ENCODE data around the gene ITPRIPL2. TPM values are rescaled to one million over a fixed set of nuclear protein-coding genes. Genes with fewer than 3 reads are reported as not detected.

The ITPRIPL2 gene
- 19.6 and 30.2 TPM in 2 replicates for total RNA-seq

DNA sequence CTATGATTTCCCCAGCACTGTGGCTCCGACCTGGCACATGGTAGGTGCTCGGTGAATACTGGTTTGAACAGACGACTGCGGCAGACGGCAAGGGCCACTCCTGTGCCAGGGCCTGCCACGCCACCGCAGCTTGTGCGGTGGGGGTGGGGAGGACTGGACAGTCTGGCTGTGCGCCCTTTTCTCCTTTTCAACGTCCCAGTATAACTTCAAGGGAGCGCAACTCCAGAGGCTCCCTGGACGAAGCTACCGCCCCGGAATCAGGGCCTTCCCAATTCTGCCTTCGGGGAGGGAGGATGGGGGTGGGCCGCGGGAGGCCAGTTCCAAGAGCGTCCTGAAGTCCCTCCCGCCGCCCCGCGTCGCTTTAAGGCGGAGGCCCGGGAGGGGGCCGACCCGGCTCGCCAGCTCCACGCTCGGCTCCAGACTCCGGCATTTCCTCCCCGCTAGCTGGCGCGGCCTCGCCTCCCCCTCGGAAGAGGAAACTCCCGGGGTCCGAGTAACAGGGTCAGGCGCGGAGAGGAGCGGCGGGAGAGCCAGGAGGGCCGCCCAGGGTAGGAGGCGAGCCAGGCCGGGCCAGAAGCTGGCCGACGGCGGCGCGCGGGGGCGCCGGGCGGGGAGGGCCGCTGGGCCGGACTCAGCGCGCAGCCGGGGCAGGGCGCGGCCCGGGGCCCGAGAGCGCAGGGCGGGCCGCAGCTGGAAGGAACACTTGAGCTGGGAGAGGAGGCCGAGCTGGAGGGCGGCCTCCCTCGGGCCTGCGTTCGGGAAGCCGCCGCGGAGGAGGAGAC, at the start of gene ITPRIPL2:
TSS of gene ITPRIPL2 (plus strand) at position 388 of the 782 bp plus-strand sequence. CDS start 498 bp downstream, outside the sequence.

GRCh38 chr16:19067349-19068236, 46.2 kb upstream of the ITPRIPL2 start, which contains the start of gene COQ7:
Gene COQ7, plus strand, starts transcription at chr16:19067614. Its CDS starts 51 bp downstream, at chr16:19067665.

GRCh38 chr16:19167710-19168370, 54.1 kb downstream of the ITPRIPL2 start, which contains the start of gene SYT17:
Gene SYT17, plus strand, starts transcription at chr16:19168240. Its CDS starts 407 bp downstream, at chr16:19168647.

Other genes with a start within 250 kb of the ITPRIPL2 start
- gene SMG1, start 187.6 kb upstream of the ITPRIPL2 start, total RNA-seq: 38.0 and 45.3 TPM in 2 replicates
- gene TMC7, start 130.0 kb upstream of the ITPRIPL2 start, total RNA-seq: 0.28 TPM in 2 replicates
- gene COQ7, start 46.4 kb upstream of the ITPRIPL2 start, total RNA-seq: 17.4 and 21.1 TPM in 2 replicates
- under 0.01 and 0.18 TPM in 2 replicates for gene SYT17, start 54.3 kb downstream of the ITPRIPL2 start, total RNA-seq
- not detected in 2 replicates for gene CLEC19A, start 171.8 kb downstream of the ITPRIPL2 start, total RNA-seq